GM21381 (cell line): ENCODE data around the gene NAT16.
"Not testable (repeated sequence)": the region's sequence is repeated elsewhere in the genome, so short reads cannot be mapped to it uniquely, and the experiment has no call there.

Source experiments
- ATAC-seq: cut with Tn5 transposase; IDR thresholded peaks from one replicate; pipeline ENCODE4 v1.9.1; 2021; ENCODE audit warnings: mild to moderate bottlenecking, moderate library complexity; ENCODE audit not compliant: unreplicated experiment

NAT16 gene

DNA sequence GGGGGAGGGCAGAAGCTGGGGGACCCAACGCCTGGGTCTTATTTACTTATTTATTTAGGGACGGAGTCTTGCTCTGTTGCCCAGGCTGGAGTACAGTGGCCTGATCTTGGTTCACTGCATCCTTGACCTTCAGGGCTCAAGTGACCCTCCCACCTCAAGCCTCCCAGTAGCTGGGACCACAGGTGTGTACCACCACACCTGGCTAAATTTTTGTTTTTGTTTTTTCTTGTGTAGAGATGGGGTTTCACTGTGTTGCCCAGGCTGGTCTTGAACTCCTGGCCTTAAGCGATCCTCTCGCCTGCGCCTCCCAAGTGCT lies 22.5 kb upstream of the NAT16 start:
- ATAC-seq = no peak

DNA sequence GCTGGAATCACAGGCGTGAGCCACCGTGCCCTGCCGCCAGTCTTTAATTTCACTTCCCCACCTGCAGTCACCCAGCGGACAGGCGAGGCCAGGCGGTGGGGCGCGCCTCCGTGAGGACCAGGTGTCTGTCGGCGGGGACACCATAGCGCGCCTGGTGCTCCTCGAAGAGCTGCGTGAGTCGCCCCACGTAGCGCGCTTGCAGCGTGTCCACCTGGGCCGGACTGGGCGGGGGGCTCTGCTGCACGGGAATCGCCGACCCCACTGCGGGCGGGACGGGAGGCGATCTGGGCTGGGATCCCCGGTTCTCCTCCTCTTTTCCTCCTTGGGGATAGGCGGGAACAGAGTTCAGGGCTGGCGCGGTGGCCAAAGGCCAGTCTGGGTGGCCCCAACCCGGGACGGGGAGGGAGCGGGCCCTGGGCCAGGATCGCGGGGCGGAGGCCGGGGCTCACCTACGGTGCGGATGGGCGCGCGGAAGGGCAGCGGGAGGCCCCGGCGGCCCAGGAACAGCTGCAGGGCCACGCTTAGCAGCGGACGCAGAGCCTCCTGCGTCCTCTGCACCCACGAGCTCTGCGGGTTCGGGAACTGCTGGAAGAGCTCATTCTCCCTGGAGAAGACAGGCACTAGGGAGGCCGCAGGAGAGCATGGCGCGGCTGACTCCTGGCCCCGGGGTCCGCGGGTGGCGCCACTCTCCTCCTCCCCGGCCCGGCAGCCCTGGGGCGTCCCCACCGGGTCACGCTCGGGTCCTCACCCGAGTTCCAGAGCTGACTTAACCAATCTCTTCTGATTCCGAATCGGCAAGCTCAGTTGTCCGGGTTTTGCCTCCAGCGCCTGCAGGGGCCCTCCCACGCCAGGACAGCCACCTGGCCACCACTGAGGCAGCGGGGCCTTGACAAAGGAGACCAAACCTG lies 21.9 kb upstream of the NAT16 start:
- no peak for ATAC-seq

DNA sequence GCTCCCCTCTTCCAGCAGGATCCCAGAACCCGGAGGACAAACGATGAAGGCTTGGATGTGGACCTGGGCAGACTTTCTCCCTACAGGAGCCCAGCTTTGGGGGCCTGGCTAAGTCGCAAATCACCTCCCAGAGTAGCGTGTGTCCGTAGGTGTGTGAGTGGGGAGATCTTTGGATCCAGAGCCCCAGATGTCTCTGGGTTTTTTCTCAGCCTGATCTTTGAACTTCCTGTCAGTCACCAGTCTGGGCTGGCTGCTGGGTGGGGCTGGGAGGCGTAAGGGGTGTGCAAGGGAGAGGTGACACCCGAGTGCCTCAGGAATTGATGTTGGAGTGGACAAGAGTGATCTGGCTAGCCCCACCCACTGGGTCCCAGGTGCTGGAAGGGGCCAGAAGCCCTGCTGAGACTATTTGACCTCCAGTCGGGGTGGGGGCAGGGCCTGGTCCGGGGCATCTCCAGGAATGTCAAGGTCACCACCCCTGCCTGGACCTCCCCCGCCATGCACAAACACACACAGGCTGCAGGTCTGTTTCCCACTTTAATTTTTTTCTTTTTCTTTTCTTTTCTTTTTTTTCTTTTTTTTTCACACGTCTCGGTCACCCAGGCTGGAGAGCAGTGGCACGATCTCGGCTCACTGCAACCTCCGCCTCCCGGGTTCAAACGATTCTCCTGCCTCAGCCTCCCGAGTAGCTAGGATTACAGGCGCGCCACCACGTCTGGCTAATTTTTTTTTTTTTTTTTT lies 20.9 kb upstream of the NAT16 start, which contains the start of gene MOGAT3:
MOGAT3 (minus strand) TSS at position 175 of the 738 bp plus-strand sequence. CDS start 182 bp downstream, outside the sequence.
- ATAC-seq = no peak

DNA sequence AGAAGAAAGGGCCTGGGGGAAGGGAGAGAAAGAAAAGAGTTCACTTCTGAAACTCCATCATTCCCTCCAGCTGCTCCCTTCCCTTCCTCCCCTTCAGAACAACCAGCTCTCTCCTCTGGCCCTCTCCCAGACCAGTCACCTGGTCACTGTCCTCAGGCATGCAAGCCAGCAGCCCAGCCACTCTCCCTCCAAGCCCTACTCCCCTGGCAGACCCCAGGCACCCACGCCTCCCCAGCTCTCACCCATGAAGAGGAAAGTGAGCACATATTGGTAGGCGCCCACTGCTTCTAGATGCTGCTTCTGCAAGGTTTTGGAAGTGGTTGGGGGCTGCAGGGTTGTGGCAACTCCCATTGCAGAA lies 20.4 kb upstream of the NAT16 start:
- no peak for ATAC-seq

DNA sequence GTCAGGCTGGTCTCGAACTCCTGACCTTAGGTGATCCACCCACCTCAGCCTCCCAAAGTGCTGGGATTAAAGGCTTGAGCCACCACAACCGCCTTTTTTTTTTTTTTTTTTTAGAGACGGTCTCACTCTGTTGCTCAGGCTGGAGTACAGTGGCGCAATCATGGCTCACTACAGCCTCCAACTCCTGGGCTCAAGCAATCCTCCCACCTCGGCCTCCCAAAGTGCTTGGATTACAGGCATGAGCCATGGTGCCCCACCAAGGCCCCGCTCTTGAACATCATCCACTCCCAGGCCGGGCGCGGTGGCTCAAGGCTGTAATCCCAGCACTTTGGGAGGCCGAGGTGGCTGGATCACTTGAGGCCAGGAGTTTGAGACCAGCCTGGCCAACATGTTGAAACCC lies 19.4 kb upstream of the NAT16 start:
- ATAC-seq = not testable (repeated sequence)

DNA sequence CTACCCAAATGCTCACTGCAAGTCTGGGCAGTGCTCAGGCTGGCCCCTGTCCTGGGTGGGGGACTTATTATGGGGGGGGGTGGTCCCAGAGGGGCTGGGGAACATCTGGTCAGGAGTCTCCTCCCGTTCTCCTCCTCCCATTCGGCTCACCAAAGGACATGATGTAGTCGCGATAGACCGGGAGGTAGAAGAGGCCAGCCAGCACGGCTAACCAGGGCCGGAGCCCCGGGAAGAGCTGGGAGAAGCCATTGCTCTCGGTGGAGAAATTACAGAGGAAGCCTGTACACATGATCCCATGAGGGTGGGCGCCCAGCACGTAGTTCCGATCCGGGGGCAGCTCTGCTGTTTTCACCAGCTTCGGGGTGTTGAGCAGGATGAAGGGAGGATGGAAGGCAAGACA lies 18.4 kb upstream of the NAT16 start:
- ATAC-seq = no peak

DNA sequence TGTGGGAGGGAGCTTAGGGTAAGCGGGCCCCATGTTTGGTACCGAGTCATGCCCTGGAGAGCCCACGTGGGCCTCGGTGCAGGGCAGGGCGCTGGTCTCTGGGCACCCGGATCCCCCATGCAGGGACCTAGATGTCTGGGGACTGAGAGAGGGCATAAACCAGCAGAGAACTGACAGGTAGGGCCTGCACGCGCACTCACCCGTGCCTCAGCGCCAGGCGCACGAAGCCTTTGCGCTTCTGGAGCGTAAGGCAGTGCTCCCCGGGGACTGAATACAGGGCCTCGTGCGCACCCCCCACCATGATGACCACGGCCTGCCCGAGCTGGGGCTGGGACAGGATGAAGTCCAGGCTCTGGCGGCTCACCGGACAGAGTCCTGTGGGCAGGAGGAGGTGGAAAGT lies 17.9 kb upstream of the NAT16 start:
- ATAC-seq = no peak

DNA sequence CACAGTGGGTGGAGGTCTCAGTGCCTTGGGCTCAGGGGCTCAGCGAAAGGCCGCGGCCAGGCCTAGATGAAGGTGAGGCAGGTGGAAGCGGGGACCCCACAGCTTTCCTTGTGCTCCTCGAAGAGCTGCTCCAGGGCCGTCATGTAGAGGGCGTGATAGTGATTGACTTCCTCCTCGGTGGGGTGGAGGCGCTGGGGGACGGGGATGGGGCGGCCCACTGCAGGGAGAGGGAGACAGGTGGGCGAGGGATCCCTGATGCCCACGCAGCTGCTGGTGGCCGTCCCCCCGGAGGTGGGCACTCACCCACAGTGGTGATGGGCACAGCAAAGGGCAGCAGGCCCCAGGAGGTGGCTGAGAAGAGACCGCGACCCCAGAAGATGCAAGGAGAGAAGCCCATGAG lies 15.8 kb upstream of the NAT16 start:
- no peak for ATAC-seq

DNA sequence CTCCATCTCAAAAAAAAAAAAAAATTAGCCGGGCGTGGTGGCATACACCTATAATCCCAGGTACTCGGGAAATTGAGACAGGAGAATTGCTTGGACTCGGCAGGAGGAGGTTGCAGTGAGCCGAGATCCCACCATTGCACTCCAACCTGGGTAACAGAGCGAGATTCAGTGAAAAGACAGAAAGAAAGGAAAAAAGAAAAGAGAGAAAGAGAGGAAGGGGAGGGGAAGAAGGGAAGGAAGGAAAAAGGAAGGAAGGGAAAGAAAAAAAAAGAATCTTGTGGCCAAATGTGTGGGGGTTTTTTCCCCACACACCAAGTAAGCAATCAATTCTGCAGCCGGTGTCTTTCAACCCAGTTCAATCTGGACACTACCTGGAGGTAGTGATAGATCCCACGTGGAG lies 9.0 kb upstream of the NAT16 start:
- no peak for ATAC-seq

DNA sequence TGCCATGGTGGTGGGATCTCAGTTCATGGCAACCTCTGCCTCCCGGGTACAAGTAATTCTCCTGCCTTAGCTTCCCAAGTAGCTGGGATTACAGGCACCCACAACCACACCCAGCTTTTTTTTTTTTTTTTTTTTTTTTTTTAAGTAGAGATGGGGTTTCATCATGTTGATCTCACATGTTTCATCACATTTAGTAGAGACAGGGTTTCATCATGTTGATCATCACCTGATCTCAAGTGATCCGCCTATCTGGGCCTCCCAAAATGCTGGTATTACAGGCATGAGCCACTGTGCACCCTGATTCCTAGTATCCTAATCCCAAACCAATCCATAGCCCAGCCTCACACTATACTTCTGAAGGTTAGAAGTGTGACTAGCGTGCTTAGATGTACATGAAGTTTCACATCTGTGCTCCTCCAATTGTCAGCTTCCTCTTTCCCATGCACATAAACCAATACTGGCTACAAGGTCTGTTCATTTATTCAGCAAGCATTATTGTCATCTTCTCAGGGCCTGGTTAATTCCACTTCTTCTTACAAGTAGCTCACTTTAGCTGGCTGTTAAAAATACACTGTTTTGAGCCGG lies 6.8 kb upstream of the NAT16 start:
- ATAC-seq = no peak

DNA sequence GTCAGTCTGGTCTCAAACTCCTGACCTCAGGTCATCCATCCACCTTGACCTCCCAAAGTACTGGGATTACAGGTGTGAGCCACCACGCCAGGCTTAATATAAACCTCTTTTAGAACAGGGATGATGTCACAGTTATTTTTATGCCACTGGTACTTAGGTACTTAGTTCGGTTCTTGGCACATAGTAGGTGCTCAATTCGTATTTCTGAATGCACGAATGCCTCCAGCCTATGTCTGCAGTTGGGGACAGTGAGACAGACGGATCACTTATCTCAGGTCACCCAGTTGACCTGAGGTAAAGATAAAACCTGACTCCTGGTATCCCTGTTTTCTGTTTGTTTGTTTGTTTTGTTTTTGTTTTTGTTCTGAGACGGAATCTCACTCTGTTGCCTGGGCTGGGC lies 6.1 kb upstream of the NAT16 start:
- no peak for ATAC-seq

DNA sequence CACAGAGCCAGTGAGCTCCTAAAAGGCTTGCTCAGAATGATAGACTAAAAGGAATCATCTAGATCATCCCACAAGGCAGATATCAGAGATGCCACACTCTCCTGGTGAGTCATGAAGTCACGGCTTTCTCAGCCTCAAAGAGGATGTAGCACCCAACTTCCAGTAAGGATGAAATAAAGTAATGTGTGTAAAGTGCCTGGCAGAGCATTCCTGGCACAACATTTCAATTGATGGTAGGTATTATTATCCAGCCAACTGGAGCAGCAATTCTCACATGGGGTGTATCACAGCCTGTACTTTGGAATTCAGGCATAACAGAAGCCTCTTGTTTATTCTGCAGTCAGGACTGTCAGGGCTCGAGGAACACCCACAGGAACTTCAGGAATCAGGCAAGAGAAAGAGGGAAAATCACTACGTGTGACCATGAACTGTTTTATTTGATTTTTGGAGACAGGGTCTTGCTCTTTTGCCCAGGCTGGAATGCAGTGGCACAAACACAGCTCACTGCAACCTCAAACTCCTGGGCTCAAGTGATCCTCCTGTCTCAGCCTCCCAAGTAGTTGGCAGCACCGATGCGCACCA lies 5.3 kb upstream of the NAT16 start:
- ATAC-seq = no peak

DNA sequence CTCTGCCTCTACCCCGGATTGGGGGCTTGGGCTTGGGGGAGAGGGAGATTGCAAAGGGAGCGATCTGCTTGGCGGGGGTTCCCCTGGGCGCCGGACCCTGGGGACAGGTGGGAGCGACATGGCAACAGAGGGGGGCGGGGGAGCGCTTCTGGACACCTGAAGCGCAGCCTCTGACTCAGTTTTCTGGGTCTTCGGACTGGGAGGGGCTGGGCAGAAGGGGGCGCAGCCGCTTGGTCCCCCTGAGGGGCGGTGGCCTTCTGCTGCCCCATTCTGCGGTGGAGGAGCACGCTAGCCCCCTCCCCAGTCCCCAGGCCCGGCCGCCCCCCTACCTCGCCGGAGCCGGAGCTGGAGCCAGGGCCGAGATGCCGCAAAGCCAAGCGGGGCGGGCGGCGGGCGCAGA lies 380 bp downstream of the NAT16 start:
- ATAC-seq = no peak

DNA sequence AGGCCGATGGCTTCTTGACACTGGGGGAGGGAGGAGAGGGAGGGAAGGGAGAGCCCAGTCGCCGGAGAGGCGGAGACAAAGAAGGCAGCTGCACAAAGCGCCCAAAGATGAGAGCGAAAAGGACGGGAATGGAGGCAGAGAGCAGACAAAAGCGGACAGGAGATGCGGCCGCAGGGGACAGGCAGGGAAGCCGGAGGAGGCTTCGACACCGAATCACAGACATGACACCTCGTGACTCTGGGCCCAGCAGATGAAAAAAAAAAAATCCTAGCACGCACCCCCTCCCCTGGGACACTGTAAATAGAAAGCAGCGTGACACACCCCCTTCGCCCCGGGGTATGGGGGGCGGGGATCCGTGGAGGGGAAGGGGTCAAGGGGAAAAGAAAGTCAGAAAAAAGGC lies 976 bp downstream of the NAT16 start:
- no peak for ATAC-seq

DNA sequence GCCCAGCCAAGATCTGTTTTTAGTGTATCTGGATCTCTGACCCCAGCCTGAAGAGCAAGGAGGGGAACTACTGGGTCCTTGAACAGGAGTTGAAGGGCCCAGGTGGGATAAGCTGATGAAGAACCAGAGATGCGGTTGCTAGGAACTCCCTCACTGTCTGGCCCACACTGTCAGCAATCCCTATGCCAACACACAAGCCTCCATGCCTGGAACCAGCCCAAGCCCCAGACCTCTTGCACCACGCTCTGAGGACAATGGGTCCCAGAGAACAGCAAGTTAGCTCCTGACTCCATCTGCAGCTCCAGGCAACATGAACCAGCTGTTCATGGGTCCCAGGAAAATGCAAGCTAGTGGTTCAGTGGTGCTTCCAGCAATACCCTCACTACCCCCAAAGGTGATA lies 2.4 kb downstream of the NAT16 start:
- no peak for ATAC-seq

DNA sequence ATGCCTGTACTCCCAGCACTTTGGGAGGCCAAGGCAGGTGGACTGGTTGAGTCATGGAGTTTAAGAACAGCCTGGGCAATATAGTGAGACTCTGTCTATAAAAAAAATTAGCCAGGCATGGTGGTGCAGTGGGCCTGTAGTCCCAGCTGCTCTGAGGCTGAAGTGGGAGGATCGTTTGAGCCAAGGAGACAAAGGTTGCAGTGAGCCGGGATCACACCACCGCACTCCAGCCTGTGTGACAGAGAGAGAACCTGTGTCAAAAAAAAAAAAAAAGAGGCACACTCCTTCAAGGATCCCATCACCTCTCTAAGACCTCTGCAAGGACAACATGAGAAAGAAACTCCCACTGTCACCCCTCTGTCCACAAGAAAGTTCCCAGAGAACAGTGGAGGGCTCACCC lies 4.4 kb downstream of the NAT16 start:
- no peak for ATAC-seq

DNA sequence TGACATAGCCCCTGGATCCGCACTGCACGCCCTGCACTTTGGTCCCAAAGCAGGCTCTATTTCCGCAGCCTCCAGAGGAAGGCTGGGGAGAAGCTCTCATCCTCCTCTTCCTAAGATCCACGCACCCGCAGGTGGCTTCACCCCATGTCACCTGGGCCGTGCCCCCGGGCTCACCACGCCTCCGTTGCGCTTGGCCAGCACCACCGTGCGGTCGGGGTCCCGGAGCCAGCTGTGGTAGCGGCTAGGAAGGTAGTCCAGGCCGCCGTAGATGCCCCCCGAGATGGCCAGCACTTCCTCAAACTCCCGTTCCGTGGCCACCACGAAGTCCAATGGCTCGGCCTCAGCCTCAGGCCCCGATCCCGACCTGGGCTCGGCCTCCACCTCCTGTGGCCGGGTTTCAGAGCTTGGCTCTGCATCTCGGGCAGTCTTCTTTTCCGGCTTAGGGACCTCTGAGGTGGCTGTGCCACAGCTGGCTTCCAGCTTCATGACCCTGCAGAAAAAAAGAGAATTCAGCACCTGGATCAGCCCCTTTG lies 5.7 kb downstream of the NAT16 start:
- ATAC-seq = no peak

DNA sequence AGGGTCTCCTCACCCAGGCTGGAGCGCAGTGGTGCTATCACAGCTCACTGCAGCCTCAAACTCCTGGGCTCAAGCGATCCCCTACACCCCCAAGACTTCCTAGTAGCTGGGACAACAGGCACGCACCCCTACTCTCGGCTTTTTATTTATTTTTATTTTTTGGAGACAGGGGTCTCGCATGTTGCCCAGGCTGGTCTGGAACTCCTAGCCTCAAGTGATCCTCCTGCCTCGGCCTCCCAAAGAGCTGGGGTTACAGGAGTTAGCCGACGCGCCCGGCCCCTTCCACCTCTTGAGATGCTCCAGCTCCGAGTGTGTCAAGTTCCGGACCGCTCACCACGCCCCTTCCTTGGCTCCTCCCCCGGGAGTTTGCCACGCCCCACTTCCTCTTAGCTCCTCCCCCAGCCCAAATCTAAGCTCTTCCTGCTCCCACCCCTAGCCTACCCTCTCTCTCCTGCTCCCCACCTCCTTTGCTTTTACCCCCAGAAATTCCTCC lies 6.3 kb downstream of the NAT16 start:
- no peak for ATAC-seq

DNA sequence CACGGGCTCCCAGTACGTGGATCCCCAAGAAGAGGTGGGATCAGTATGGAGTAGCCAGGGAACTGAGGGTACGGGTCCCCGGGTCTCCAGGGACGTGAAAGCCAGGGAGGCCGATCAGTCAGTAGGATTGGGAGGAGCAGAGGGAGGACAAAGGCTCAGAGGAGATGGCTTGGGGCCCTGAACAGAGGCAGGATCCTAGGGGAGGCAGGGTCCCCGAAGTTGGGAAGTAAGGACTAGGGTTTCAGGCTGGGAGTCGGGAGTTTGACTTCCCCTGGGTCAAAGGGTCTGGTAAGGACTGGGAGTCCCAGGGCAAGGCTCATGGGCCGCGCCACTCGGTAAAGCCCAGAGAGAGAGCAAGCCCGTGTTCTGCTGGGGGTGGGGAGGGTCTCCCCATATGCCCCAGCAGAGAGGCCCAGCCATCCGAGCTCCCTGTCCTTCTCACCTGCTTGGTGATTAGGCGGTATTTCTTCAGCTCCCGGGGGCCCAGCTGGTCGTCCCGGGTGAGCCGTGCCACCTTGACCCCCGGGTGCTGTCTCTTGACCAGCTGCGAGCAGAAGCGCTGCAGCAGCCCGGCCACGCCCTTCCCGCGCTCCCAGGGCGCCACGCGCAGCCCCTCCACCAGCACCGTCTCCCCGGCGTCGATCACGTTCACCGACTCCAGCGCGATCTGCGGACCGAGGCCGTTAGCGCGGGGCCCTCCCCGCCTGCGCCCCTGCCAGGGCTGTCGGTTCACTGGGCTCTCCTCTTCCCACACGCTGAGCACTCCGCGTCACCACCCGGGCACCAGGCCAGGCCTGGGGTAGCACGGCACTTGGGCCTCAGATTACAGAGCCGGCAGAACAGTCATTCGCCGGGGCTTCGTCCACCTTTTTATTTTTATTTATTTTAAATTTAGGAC lies 7.0 kb downstream of the NAT16 start:
- ATAC-seq = no peak
